ENCODE measurements around the gene TCP11.

The TCP11 gene

DNA sequence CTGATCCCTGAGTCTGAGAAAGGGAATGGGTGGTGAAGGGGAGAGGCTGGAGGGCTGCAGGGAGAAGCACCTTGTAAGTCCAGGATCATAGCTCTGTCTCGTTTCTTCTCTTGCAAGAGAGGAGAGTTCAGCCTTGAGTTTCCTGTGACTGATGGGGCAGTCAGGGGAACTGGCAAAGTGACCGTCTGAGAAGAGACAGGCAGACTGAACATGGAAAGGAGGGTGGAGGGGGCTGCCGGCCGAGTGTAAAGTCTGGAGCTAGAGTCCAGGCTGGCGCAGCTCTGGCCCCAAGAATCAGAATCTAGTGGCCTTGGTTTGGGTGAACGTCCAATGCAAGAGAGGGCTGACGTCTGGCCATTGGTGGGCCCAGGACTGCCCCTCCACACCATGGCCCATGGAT is 72.5 kb downstream of the TCP11 start:
- Mint-ChIP-seq H3K27ac (no peak overlapping the region), H3K27me3 (ENCODE audit: low read depth) (no peaks in the 10 kb centered on the region), H3K9me3 (no peaks in the 10 kb centered on the region), H3K36me3 (ENCODE audit: low read depth) (no peaks in the 10 kb centered on the region), H3K4me1 (ENCODE audit: low read depth) (no peaks in the 10 kb centered on the region), H3K4me3 (no peak overlapping the region)

DNA sequence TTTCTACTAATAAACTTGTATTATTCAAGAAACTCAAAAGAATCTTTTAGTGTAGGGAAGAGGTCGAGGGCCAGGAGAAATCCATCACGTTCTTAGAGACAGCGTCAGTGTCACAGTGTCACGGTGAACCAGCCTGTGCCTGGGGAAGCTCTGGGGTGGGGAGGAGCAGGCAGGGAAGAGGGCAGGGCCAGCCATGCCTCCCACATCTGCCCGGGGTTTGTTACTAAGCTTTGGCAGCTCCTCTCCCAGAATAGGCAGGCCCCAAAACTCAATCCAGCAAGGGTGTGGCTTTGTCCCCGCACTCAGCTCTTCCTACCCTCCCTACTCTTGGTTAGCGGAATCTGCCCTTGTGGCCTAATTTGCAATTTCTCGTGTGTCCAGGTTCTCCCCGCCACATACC is 72.9 kb downstream of the TCP11 start:
- H3K9me3 Mint-ChIP-seq: no peaks in the 10 kb centered on the region
- H3K36me3 Mint-ChIP-seq (ENCODE audit: low read depth): no peaks in the 10 kb centered on the region
- H3K4me3 Mint-ChIP-seq: no peak overlapping the region
- no peak overlapping the region for H3K27ac Mint-ChIP-seq
- H3K27me3 Mint-ChIP-seq (ENCODE audit: low read depth): no peaks in the 10 kb centered on the region
- peaks cover 2% of the 10 kb centered on the region for H3K4me1 Mint-ChIP-seq (ENCODE audit: low read depth)
